AG09309 (cell line): Measurements from ENCODE around the gene SPRING1.

Source experiments
- DNase-seq: peaks from one replicate; pipeline ENCODE4 v3.0.0-alpha.2; 2010; ENCODE audit warnings: low read depth
- H3K4me3 ChIP-seq: 2 replicates; pipeline ENCODE4 v1.5.1; 2011; ENCODE audit warnings: mild to moderate bottlenecking, low read depth, low read length, moderate library complexity; ENCODE audit not compliant: control insufficient read depth
- CTCF ChIP-seq: IDR thresholded peaks from 2 replicates; pipeline ENCODE4 v1.5.1; 2011; ENCODE audit warnings: mild to moderate bottlenecking, low read depth, low read length, inconsistent platforms; ENCODE audit not compliant: insufficient read depth, control insufficient read depth; ENCODE audit errors: missing control alignments

SPRING1 gene

GRCh38 chr12:116717466-116718437 is 20.1 kb downstream of the SPRING1 start:
- TF ChIP-seq CTCF = no peak
- no peak overlapping the region for H3K4me3 ChIP-seq
- DNase-seq = no peak

GRCh38 chr12:116714175-116714574 is 23.7 kb downstream of the SPRING1 start:
- DNase-seq = no peak
- H3K4me3 ChIP-seq = no peak overlapping the region
- TF ChIP-seq CTCF = no peak

DNA sequence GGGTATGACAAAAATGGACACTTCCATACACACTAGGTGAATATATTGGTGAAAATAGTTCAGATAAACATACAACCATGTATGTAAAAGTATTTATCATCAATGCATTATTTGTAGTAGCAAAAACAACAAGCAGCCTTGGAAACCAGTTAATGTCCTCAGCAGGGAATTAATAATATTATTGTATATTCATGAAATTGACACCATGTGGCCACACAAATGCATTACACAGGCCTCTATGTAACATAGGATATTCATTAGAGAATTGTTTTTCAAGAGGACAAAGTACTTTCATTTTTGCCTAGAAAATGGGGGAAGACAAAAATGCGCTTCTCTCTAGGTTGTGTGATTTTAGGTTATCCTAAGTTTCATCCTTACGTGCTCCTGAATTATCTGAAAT is 24.3 kb downstream of the SPRING1 start:
- no peak for TF ChIP-seq CTCF
- H3K4me3 ChIP-seq = no peak overlapping the region
- no peak for DNase-seq

- TF ChIP-seq CTCF = no peak
- DNase-seq = no peak
- H3K4me3 ChIP-seq = no peak overlapping the region
These were observed 25.2 kb downstream of the SPRING1 start for GRCh38 chr12:116712458-116713303.

- no peak overlapping the region for H3K4me3 ChIP-seq
- TF ChIP-seq CTCF = no peak
- no peak for DNase-seq
These were observed 27.3 kb downstream of the SPRING1 start for GRCh38 chr12:116710370-116711150.

- no peak overlapping the region for H3K4me3 ChIP-seq
- TF ChIP-seq CTCF = no peak
- no peak for DNase-seq
These were observed 28.1 kb downstream of the SPRING1 start for GRCh38 chr12:116709768-116710167.
